GM12891 (cell line): Measurements from ENCODE around the gene COL6A3.

Experiments
- PAX5 ChIP-seq: IDR thresholded peaks from 2 replicates; pipeline ENCODE4 v1.6.1; 2011; ENCODE audit warnings: low read length, moderate library complexity, mild to moderate bottlenecking; ENCODE audit not compliant: insufficient read depth, severe bottlenecking
- POLR2A ChIP-seq: IDR thresholded peaks from 2 replicates; pipeline ENCODE4 v1.6.1; 2011; ENCODE audit warnings: low read depth, low read length, control low read depth
- POLR2AphosphoS5 ChIP-seq: IDR thresholded peaks from 2 replicates; pipeline ENCODE4 v1.6.1; 2011; ENCODE audit warnings: low read depth, low read length, control low read depth
- POU2F2 ChIP-seq: IDR thresholded peaks from 2 replicates; pipeline ENCODE4 v1.6.1; 2011; ENCODE audit warnings: low read depth, mild to moderate bottlenecking, control low read depth, low read length, moderate library complexity
- TAF1 ChIP-seq: IDR thresholded peaks from 2 replicates; pipeline ENCODE4 v1.6.1; 2011; ENCODE audit warnings: low read depth, low read length, control low read depth

DNA sequence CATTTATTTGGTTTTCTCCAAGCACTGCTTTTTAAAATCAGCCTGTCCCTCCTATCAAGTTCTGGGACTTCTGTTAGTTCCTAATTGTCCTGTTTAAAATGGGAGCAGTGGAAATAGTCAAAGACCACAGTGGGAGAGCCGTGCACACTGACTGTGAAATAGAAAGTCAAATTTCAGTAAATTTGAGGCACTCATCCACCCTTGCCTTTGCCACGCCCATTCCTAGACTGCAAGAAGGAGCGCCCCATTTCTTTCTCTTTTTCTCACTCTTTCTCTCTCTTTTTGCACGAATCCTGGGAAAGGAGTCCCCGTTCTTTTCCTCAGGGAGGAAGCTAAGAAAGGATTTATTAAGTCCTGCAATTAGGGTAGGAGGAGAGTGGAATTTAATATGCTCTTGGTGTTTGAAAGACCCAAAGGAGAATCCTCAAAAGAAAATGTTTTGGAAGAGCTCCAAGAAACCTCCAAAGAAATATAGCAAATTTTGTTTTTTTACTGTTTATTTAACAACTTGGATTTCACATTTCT, 7.5 kb downstream of the COL6A3 start:
- no peak for TF ChIP-seq POU2F2
- TF ChIP-seq POLR2A, result no peak
- no peak for TF ChIP-seq POLR2AphosphoS5
- no peak for TF ChIP-seq PAX5
- no peak for TF ChIP-seq TAF1
